Type B pancreatic cell (in vitro differentiated cells): Measurements from ENCODE around the gene HTR3E. TPM values are rescaled to one million over a fixed set of nuclear protein-coding genes. Genes with fewer than 3 reads are reported as not detected.

Source experiments
- total RNA-seq: library from RNA; stranded (reverse); gene quantifications from 2 replicates; pipeline ENCODE4 v1.2.1, GENCODE V29; 2021; ENCODE audit warnings: low replicate concordance

Gene HTR3E
- total RNA-seq, 1 donor from 2014 or later, result not detected

Other genes starting within 250 kb of the HTR3E start
- gene PARL, start 212.2 kb upstream of the HTR3E start, total RNA-seq, result 53.1 and 63.0 TPM in 2 replicates
- gene ABCC5, start 79.2 kb upstream of the HTR3E start, total RNA-seq, result 39.3 and 61.2 TPM in 2 replicates
- gene HTR3D, start 65.3 kb upstream of the HTR3E start, total RNA-seq, result not detected in 2 replicates
- not detected in 2 replicates for gene HTR3C, start 44.0 kb upstream of the HTR3E start, total RNA-seq
- 43.9 and 48.5 TPM in 2 replicates for gene EIF2B5, start 38.3 kb downstream of the HTR3E start, total RNA-seq
- 70.8 and 84.8 TPM in 2 replicates for gene DVL3, start 58.3 kb downstream of the HTR3E start, total RNA-seq
- 249 and 298 TPM in 2 replicates for gene AP2M1, start 77.8 kb downstream of the HTR3E start, total RNA-seq
- 72.3 and 74.3 TPM in 2 replicates for gene ABCF3, start 89.1 kb downstream of the HTR3E start, total RNA-seq
- gene VWA5B2, start 132.5 kb downstream of the HTR3E start, total RNA-seq, result 23.7 and 38.7 TPM in 2 replicates
- gene ALG3, start 151.9 kb downstream of the HTR3E start, total RNA-seq, result 55.7 and 55.8 TPM in 2 replicates
- 6.4 and 10.2 TPM in 2 replicates for gene EEF1AKMT4, start 152.6 kb downstream of the HTR3E start, total RNA-seq
- gene CAMK2N2, start 164.5 kb downstream of the HTR3E start, total RNA-seq, result 1.9 TPM in 2 replicates
- not detected in 2 replicates for gene ECE2, start 179.0 kb downstream of the HTR3E start, total RNA-seq
- gene PSMD2, start 202.2 kb downstream of the HTR3E start, total RNA-seq, result 226 and 255 TPM in 2 replicates
- gene EIF4G1, start 217.5 kb downstream of the HTR3E start, total RNA-seq, result 371 and 432 TPM in 2 replicates
- 13.2 and 18.3 TPM in 2 replicates for gene FAM131A, start 240.5 kb downstream of the HTR3E start, total RNA-seq